ENCODE measurements around the gene RTN4RL1. TPM values are rescaled to one million over a fixed set of nuclear protein-coding genes. Genes with fewer than 3 reads are reported as not detected.

The RTN4RL1 gene
- total and polyA plus RNA-seq, 2 of the 13 experiments (the other 11 are each of a cell fraction or from before 2014, with no cell fraction given), result 0.01 TPM; not detected in 1

- TF ChIP-seq ZNF407 (CRISPR knock-in tag; IDR thresholded peaks at IDR 0.05; ENCODE audit: not compliant biosample characterization) (no peak), ZNF280D (CRISPR knock-in tag; IDR thresholded peaks at IDR 0.05) (no peak), ZNF629 (CRISPR knock-in tag; conservative IDR thresholded peaks at IDR 0.05) (peak; percentile 33; the same call in 1 of the 2 replicates), KAT2B (IDR thresholded peaks at IDR 0.05; ENCODE audit: borderline replicate concordance, low read depth, low read length) (peak; percentile 68; the same call in 1 of the 2 replicates), ZNF460 (CRISPR knock-in tag; IDR thresholded peaks at IDR 0.05; ENCODE audit: borderline replicate concordance) (no peak; the same call in 1 of the 2 replicates), ZNF713 (CRISPR knock-in tag; IDR thresholded peaks at IDR 0.05) (no peak), DDIT3 (CRISPR knock-in tag; IDR thresholded peaks at IDR 0.05) (no peak), JUN (CRISPR knock-in tag; IDR thresholded peaks at IDR 0.05) (no peak), ZBTB33 (CRISPR knock-in tag; IDR thresholded peaks at IDR 0.05) (peak; percentile 40; the same call in 1 of the 2 replicates), MAFK (conservative IDR thresholded peaks at IDR 0.05 in 1 of 2, IDR thresholded peaks at IDR 0.05 in 1 of 2; ENCODE audit: low read length in 2 of 2) (no peak), ZNF354B (CRISPR knock-in tag; IDR thresholded peaks at IDR 0.05) (no peak), HDAC2 (CRISPR knock-in tag; IDR thresholded peaks at IDR 0.05) (peak; percentile 76; the same call in 1 of the 2 replicates), ZNF543 (CRISPR knock-in tag; IDR thresholded peaks at IDR 0.05) (no peak), MIER3 (CRISPR knock-in tag; IDR thresholded peaks at IDR 0.05; ENCODE audit: borderline replicate concordance) (peak; percentile 45; the same call in 1 of the 2 replicates)
Observed at GRCh38 chr17:2029911-2030778, 5.0 kb upstream of the RTN4RL1 start, which contains the start of gene DPH1 (continued).

Data from HepG2 (cell line).